OCI-LY1 (cell line): Measurements from ENCODE around the gene C1orf159.

ENCODE experiments used
- EZH2 ChIP-seq: fragments of 200-600 bp; sonication (generic), shearing (Covaris generic); IDR thresholded peaks from 2 replicates; pipeline ENCODE4 v1.8.0; 2017; ENCODE audit warnings: borderline replicate concordance, mixed run types, mild to moderate bottlenecking, antibody characterized with exemption, low read length, moderate library complexity, mixed read lengths
- TF ChIP-seq, protein P1 (sequence below): fragments of 200-600 bp; sonication (generic), shearing (Covaris generic); IDR thresholded peaks from 2 replicates; pipeline ENCODE4 v1.5.1; 2017; ENCODE audit warnings: mild to moderate bottlenecking, antibody characterized with exemption, low read length, moderate library complexity, mixed read lengths

DNA sequence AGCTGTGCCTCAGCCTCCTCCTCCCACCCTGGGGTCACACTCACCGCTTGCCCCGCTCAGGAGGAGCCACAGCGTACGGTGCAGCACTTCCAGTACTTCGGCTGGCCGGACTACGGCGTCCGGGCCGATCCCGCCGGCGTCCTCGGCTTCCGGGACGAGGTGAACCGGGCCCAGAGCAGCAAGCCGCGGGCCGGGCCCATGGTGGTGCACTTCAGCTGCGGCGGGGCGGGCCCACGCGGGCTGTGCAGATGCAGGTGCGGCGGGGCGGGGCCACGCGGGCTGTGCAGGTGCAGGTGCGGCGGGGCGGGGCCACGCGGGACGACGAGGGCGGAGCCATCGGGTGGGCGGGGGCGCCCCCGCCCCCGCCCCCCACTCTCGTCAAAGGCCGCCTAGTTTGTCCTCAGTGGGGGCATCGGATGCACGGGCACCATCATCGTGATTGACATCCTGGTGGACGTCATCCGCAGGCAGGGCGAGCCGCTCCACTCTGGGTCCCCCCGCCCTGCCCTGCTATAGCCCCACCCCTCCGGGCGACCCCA is 47.3 kb downstream of the C1orf159 start:
- TF ChIP-seq, protein P1, sequence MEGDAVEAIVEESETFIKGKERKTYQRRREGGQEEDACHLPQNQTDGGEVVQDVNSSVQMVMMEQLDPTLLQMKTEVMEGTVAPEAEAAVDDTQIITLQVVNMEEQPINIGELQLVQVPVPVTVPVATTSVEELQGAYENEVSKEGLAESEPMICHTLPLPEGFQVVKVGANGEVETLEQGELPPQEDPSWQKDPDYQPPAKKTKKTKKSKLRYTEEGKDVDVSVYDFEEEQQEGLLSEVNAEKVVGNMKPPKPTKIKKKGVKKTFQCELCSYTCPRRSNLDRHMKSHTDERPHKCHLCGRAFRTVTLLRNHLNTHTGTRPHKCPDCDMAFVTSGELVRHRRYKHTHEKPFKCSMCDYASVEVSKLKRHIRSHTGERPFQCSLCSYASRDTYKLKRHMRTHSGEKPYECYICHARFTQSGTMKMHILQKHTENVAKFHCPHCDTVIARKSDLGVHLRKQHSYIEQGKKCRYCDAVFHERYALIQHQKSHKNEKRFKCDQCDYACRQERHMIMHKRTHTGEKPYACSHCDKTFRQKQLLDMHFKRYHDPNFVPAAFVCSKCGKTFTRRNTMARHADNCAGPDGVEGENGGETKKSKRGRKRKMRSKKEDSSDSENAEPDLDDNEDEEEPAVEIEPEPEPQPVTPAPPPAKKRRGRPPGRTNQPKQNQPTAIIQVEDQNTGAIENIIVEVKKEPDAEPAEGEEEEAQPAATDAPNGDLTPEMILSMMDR = no peak
- TF ChIP-seq EZH2 = no peak
